Endometrial microvascular endothelial cells (primary cell): Measurements from ENCODE around the gene ZDHHC8. TPM values are rescaled to one million over a fixed set of nuclear protein-coding genes. Genes with fewer than 3 reads are reported as not detected.

Source experiments
- in situ Hi-C: cut with HindIII; loops from 2 replicates; pipeline ENCODE4 v1.10.0; 2017; ENCODE audit warnings: low sequenced_read_pairs, low pct_unique_long_range_greater_than_20kb; ENCODE audit errors: inconsistent ontology term
- total RNA-seq: library from RNA; depleted of rRNA; stranded (reverse); fragments of >200 nt; gene quantifications from one replicate; pipeline ENCODE4 v1.2.3, GENCODE V29; 2015; ENCODE audit errors: inconsistent ontology term

Gene ZDHHC8
- total RNA-seq, 1 donor from 2014 or later: 35.2 TPM

GRCh38 chr22:20110359-20110985 lies 21.1 kb upstream of the ZDHHC8 start:
- in situ Hi-C loops: loop anchor here (25.0 kb wide), 2 partner anchors 148 to 348 kb away; partner anchors contain the start of gene TBX1

GRCh38 chr22:20111045-20111688 lies 20.4 kb upstream of the ZDHHC8 start:
- in situ Hi-C loops: loop anchor here (25.0 kb wide), 2 partner anchors 149 to 349 kb away; partner anchors contain the start of gene TBX1

- in situ Hi-C loops: loop anchor here (25.0 kb wide), 2 partner anchors 150 to 350 kb away; partner anchors contain the start of gene TBX1
Observed at GRCh38 chr22:20111689-20112622, 19.6 kb upstream of the ZDHHC8 start.

GRCh38 chr22:20112623-20113511 lies 18.7 kb upstream of the ZDHHC8 start:
- in situ Hi-C loops: loop anchor here (25.0 kb wide), 2 partner anchors 151 to 351 kb away; partner anchors contain the start of gene TBX1

- in situ Hi-C loops: loop anchor here (25.0 kb wide), 2 partner anchors 151 to 351 kb away; partner anchors contain the start of gene TBX1
Observed at GRCh38 chr22:20113551-20114310, 17.9 kb upstream of the ZDHHC8 start.

GRCh38 chr22:20114506-20115475 lies 16.8 kb upstream of the ZDHHC8 start:
- in situ Hi-C loops: loop anchor here (25.0 kb wide), 2 partner anchors 152 to 352 kb away; partner anchors contain the start of gene TBX1

GRCh38 chr22:20115691-20116375 lies 15.8 kb upstream of the ZDHHC8 start, which contains the start of gene RANBP1:
Gene RANBP1, plus strand, starts transcription at chr22:20116104. Its CDS starts 81 bp downstream, at chr22:20116185.
- in situ Hi-C loops: loop anchor here (25.0 kb wide), 2 partner anchors 154 to 354 kb away; partner anchors contain the start of gene TBX1

- in situ Hi-C loops: loop anchor here (25.0 kb wide), 2 partner anchors 154 to 354 kb away; partner anchors contain the start of gene TBX1
Observed at GRCh38 chr22:20116376-20116950, 15.1 kb upstream of the ZDHHC8 start.

- in situ Hi-C loops: loop anchor here (25.0 kb wide), 2 partner anchors 155 to 355 kb away; partner anchors contain the start of gene TBX1
Observed at GRCh38 chr22:20116951-20117632, 14.5 kb upstream of the ZDHHC8 start, which contains the start of gene TRMT2A. Gene TRMT2A, minus strand, starts transcription at chr22:20117226. Its CDS starts 320 bp downstream, at chr22:20116906.

GRCh38 chr22:20117633-20118299 lies 13.8 kb upstream of the ZDHHC8 start:
- in situ Hi-C loops: loop anchor here (25.0 kb wide), 2 partner anchors 155 to 355 kb away; partner anchors contain the start of gene TBX1

- in situ Hi-C loops: loop anchor here (25.0 kb wide), 2 partner anchors 156 to 356 kb away; partner anchors contain the start of gene TBX1
Observed at GRCh38 chr22:20118300-20119020, 13.1 kb upstream of the ZDHHC8 start.

GRCh38 chr22:20121856-20122415 lies 9.7 kb upstream of the ZDHHC8 start:
- in situ Hi-C loops: loop anchor here (25.0 kb wide), 2 partner anchors 160 to 360 kb away; partner anchors contain the start of gene TBX1
